C1 segment of cervical spinal cord (tissue), 14 donors: ENCODE measurements around the gene NUDT14.

Source experiments
- DNase-seq, 14 donors: peaks; one replicate each; lab custom pipeline; 2025; lab: John Stamatoyannopoulos, UW

NUDT14 gene

DNA sequence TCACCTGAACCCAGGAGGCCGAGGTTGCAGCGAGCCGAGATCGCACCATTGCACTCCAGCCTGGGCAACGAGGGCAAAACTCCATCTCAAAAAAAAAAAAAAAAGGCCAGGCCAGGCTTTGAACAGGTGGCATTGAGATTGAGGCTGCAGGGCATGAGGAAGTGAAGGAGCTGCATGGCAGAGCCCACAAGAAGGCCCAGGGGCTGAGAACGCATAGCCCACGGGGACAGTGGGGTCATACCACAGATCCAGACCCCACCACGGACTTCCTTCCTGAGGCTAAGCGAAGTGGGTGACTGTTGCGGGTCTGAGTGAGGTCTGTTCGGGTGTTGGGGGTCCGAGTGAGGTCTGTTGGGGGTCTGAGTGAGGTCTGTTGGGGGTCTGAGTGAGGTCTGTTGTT is 20.3 kb downstream of the NUDT14 start:
- no peak for DNase-seq

DNA sequence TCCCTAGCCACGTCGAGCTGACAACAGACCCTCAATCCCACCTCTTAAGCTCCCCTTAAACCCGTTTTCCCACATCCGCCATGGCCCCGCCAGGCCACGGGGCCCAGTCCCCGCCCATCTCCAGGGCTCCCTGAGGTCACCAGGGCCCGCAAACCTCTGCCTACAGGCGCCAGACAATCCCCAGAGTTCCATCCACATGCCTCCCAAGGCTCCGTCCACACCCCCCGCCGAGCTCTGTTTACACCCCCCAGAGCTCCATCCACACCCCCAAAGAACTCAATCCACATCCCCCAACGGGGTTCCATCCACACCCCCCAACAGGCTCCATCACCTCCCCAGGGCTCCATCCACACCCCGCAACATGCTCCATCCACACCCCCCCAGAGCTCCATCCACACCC is 21.8 kb downstream of the NUDT14 start:
- DNase-seq, result no peak

DNA sequence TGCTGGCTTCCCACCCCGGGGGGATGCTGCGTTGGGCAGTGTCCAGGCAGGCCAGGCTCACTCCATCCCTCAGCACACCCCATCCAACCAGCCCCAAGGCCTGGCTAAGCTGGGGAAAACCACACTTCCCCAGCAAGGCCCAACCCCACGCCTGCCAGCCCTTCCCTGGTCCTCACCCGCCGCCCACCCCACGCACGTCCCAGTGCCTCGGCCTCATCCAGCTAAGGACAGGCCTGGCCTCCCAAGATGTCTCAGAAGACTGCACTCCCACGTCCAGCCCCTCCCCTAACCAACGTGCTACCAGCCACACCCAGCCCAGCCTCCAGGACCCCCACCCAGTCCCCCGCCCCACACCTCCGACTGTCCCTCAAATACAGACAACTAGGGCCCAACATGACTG is 22.3 kb downstream of the NUDT14 start:
- no peak for DNase-seq

DNA sequence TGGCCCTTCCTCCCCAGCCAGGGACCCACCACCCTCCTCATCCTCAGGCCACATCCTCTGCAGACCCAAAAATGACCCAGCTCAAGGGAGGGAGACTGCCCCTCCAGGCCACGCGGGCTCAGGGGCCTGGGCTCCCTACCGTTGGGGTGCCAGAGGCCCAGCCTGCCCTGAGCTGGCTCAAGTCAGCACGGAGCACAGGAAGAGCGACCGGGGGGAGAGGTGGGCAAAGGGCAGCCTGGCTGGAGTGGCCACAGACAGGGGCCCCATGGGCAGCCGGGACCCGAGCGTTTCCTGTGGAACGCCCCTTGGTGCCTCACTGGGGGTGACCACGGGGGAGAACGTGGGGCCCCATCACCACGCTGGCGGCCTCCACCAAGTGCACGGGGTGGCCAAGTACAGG is 23.2 kb downstream of the NUDT14 start:
- DNase-seq, result no peak

DNA sequence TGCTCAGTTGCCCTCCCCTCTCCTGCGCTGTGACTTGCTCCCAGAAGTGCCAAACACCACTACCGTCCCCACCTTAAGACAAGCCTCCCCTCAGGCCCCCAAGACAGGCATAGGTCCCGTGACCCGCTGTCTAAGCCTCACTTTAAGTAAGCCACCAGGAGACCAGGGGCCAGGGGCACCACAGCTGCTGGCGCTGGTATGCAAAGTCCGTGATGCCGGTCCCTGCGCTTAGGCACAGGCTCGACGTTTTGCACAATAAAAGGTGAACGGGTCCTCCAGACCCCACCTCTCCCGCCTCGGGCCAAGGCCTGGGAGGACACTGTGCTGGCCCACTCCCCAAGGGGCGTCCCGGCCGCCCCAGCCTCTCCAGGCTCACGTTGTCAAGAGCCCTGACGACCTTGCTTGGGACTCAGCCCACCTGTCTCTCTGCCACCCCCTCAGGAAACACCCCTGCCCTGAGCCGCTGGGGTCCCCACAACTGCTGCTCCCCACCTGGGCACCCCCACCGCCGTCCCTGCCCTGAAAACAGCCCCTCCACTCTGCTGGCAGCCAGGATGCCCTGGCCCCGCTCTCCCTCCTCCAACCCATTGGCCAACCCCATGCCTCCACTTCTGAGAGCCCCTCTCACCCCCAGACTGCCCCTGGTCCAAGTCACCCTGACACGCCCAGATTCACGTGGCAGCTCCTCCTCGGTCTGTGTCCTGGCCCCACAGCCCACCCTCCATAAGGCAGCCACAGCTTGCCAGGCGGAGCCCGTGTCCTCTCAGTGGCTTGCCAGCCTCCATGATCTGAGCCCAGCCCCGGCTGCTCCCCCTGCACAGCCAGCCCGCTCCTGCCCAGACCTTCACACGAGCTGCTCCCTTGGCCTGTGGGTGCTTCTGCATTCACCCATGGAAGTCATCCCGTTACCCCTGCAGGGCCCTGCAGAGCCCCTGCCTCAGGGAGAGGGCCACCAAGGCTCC is 24.4 kb downstream of the NUDT14 start:
- no peak for DNase-seq

DNA sequence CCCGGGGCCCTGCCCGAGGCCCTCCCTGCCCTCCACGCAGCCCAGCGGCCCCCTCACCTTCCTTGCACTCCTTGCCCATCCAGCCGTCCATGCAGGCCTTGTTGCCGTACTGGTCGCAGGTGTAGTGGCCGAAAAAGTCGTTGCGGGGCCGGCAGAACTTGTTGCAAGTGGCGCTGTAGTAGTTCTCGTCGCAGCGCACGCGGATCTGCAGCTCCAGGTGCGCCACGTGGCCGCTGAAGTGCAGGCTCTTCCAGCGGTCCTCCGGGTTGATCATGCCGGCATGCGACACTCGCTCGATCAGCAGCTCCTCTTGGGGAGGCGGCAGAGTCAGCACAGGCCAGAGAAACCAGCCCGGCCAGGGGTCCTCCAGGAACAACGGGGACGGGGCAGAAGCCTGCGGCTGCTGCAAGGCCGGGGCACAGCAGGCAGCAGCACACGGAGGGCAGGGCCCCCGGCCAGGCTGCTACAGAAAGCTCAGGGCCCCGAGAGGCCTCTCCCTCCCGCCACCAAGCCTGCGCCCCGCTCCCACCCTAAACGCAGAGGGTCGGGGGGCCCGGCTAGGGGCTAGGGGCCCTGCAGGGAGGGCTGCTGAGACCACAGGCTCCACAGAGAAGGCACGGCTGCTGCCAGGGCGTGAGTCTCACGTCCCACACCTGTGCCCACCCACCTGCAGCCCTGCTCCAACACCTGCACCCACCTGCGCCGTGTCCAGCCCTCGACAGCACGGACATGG is 25.3 kb downstream of the NUDT14 start:
- no peak for DNase-seq

DNA sequence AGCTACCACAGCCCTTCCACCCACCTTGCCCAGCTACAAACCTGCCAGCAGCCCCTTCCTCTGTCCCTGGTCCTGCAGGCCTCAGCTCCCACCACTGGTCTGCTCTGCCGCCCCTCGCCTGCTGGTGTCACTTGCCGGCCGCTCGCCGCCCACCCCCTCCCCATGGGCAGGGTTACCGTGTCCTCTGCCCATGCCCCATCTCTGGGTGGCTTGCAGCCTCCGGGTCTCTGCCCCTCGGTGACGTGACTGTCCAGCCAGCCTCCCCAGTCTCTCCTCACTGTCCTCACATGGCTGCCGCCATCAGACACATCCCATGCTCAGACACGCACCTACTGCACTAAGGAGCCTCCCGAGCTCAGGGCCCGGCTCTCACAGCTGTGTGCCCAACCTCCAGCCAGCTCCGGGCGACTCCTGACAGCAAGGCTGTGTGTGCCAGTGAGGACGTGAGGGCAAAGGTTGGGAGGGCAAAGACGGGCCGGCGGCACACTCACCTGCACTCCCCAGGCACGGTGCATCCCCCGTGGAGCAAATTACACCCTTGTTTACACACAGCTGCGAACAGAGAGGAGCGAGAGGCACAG is 26.0 kb downstream of the NUDT14 start:
- no peak for DNase-seq

DNA sequence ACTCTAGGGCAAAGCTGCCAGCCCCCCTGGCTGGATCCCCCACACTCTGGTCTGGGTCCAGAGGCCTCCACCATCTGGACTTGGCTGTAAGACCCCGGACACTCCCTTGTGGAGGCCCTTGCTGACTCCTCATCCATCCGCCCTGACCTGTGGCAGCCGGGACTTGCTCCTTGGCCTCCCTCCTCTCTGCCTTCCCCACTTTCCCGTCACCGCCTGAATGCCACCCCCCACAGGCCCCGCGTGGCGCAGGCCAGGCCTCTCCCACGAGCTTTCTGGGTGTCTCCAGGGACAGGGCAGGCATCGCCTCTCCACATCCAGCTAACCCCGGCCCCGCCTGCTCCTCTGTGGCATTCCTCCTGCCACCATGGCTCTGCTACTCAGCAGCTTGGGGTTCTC is 26.6 kb downstream of the NUDT14 start:
- DNase-seq, result no peak

DNA sequence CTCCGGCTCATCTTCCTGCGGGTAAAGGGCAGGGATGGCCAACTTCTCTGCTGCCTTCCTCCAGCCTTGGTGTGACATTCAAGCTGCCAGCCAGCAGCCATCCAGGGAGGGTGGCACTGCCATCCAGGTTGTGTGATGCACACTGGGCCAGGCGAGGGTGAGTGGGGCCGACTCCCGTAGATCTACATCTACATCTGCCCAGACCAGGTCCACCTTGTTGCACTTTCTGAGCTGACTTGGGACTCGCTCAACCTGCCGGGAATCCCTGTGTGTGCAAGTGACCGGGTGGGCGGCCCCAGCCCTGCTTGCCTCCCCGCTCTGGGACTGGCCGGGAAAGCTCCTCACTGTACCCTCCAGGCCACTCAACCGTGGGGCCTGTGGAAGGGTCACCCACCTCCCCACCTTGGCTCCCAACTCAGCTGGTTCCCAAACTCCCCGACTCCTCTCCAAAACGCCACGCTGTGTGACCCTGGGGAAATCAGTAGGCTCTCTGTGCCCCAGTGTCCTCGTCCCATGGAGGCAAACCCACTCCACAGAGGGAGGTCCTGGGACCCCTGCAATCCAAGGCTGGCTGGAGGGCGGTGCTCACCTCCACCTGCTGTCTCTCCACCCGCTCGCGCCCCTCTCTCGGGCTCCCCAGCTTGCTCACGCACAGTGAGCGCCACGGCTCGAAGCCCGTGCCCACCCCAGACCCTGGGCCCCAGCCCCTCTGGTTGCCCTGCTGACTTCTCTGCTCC is 27.2 kb downstream of the NUDT14 start:
- DNase-seq, result no peak

DNA sequence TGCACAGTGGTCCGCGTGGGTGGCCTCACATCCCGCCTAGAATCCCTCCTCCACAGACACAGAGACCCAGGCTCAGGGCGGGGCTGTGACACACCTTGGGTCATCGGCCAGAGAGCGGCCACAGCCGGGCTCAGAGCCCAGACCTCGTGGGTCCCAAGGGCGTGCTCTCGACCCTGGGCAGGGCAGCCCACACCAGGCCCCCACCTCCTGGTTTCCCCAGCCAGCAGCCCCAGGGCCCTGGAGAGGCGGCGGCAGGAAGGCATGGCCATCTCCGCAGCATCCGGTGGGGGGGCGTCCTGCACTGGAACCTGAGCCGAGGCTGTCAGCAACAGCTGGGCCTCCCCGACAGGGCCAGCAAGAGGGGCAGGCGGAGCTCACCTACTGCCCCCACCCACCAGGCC is 27.8 kb downstream of the NUDT14 start:
- DNase-seq, result no peak

DNA sequence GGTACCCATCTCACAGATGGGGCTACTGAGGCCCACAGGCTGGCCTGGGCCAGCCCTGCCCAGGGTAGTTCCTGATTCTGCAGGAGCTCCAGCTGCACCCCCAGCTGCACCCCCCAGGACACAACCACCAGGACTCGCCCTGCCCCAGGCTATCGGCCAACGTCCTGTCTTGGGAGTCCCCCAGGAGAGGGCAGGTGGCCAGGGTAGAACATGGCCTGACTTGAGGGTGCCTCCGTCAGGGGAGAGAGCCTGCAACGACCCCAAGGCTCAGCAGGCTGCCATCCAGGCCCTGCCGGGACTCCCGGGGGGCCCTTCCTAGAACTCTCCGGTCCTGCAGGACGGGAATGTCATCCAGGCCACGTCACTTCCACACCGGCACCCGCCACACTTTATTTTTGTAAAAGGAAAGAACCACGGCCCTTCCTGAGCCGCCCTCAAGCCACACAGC is 28.3 kb downstream of the NUDT14 start:
- no peak for DNase-seq

DNA sequence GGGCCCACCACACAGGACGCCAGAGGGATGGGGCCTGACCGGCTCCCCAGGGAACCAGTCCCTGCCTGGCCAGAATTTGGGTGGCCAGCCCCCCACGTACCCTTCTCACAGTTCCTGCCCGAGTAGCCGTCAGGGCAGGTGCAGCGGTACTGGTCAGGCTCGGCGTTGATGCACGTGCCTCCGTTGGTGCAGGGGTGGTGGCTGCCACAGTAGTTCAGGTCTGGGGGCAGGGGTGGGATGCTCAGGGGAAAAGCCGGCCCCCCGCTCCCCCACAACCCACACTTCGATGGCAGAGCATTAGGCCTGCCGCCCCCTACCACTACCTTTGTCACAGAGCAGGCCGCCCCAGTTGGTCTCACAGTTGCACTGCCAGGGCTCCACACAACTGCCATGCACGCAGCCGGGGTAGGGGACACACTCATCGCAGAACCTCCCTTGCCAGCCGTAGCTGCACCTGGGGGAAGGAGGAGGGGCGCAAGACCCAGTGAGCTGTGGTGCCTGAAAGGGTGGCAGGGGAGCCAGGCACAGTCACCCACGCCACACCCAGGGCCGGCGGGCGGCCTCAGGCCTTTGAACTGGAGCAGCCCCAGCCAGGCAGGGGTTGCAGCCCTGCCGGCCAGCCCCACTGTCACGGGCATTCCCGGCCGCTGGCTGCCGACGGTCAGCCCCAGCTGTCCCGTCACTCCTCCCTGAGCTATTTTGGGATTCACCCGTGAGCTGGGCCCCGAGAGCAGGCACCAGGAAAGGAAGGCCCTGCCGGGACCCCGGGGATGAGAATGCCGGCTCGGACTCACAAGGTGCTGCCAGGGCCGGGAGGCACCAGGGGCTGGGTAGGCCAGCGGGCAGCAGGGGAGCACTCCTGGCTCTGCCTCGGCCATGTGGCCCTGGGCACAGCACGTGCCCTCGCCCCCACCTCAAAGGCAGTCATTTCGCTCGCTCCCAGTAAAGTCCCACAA is 29.0 kb downstream of the NUDT14 start:
- DNase-seq, result no peak

DNA sequence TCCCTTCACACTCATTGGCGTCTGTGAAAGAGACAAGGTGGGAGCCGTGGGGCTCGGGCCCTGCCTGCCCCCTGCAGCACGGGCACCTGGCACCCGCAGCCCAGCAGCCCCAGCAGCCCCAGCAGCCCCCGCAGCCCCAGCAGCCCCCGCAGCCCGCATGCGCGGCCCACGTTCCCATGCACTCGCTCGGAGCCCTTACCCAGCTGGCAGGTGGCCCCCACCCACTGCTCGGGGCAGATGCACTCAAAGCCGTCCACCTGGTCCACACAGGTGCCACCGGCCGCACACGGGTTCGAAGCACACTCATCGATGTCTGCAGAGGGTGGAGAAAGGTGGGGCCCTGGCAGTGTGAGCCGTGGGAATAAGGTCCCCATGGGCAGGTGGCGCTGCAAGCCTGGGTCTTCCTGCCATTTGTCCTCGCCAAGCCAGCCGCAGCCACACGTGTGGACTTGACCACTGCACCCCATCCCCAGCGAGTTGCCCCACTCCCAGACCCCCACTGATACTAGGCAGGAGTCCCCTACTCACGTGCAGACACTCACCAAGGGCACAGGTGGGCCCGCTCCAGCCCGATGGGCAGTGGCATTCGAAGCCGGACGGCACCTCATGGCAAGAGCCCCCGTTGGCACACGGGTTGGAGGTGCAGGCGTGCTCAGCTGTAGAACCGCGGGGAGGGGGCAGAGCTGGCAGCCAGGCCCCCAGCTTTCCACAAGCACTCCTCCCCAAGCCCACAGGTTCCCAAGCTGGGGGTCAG is 29.9 kb downstream of the NUDT14 start:
- DNase-seq, result no peak

DNA sequence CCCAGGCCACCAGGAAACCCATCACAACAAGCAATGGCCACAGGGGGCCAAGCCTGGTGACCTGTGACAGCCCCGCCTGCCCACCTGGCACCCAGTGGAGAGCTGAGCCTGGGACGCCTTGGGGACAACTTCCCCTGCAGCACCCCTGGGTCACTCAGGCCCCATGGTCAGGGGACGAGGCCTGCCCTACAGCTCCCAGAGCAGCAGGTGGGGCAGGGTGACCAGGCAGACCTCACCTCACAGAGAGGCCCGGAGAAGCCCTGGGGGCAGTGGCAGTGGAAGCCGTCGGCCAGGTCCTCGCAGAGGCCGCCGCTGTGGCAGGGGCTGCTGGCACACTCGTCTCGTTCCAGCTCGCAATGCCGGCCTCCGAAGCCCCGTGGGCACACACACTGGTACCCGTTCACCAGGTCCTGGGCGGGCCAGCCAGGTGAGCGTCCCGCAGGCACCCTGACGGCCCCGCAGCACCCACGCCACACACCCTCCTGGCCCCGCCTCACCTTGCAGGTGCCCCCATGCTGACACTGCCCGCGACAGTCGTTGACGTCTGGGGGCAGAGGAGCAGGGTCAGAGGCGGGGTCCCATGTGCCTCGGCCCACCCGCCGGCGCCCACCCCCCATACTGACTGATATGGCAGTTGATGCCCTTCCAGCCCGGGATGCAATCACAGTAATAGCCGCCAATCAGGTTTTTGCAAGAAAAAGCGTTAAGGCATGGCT is 30.6 kb downstream of the NUDT14 start:
- DNase-seq, result no peak

DNA sequence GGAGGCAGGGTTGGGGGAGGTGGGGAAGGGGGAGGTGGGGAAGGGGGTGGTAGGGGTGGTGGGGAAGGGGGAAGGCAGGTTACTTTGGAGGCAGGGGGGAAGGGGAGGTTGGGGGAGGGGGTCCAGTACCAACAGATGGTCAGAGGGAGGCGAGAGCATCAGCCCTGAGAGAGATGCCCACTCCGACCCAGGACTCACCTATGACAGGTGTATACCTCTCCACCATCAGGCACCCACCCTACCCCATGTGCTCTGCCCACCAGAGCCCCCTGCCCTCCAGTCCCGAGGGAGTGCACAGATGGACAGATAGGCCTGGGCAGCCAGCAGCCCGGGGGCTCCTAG is 31.1 kb downstream of the NUDT14 start:
- DNase-seq, result no peak

DNA sequence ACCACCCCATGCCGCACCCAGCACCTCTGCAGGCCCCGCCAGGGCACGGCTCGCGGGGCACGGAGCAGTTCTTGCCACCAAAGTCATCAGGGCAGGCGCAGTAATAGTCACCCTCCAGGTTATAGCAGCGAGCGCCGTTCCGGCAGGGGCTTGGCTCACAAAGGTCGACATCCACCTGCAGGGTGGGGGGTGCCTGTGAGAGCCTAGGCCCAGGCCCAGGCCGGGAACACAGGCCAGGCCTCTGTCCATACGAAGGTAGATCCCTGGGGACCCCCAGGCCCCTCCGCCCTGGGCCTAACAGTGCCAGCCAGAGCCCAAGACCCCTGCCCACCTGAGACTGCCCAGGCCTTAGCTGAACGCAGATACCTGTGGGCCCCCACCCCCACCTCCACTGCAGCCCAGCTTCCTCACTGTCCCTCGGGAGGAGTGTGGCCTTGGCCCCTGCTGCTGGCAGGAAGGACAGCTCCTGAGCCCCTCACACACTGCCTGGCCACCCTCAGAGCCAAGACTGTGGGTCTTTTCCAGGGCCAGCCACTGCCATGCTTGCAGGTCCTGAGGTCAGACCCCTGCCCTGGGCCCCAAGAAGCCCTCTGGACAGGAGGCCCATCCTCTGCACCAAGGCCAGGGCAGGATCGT is 31.8 kb downstream of the NUDT14 start:
- no peak for DNase-seq

DNA sequence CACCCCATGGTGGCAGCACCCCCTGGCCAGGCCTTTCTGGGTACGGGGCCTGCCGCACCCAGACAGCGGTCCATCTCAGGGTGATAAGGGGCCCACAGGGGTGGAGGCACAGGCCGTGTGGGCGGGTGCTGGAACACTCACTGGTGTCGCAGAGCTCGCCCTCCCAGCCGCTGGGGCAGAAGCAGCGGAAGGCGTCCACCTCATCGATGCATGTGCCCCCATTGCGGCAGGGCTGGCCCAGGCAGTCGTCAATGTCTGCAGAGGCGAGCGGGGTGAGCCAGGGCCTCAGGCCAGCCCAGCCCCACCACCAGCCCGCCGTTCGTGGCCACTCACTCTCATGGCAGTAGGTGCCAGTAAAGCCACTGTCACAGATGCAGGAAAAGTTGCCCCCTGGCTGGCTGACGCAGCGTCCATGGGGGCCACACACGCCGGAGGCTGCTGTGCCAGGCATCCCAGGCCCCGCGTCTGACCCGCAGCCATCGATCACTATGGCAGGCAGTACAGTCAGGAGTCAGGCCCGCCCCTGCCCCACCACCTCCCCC is 32.4 kb downstream of the NUDT14 start:
- no peak for DNase-seq
